Colonic mucosa (tissue), 4 donors: ENCODE measurements around the gene MEIG1. TPM values are rescaled to one million over a fixed set of nuclear protein-coding genes. Genes with fewer than 3 reads are reported as not detected.

Source experiments
- DNase-seq: peaks from one replicate; pipeline ENCODE4 v3.0.0-alpha.2; 2020
- H3K27ac ChIP-seq: fragments of 200-600 bp; one replicate; pipeline ENCODE4 v1.8.0; 2021
- H3K27me3 ChIP-seq: fragments of 200-600 bp; one replicate; pipeline ENCODE4 v1.8.0; 2021
- H3K36me3 ChIP-seq: fragments of 200-600 bp; one replicate; pipeline ENCODE4 v1.8.0; 2021
- H3K4me1 ChIP-seq: fragments of 200-600 bp; one replicate; pipeline ENCODE4 v1.8.0; 2021; ENCODE audit warnings: mild to moderate bottlenecking
- H3K4me3 ChIP-seq: fragments of 200-600 bp; one replicate; pipeline ENCODE4 v1.8.0; 2021
- H3K9ac ChIP-seq, 2 donors: one replicate each; pipeline ENCODE4 v1.7.0; 2013; ENCODE audit warnings: control low read depth in 2 of 2, low read depth in 2 of 2, low read length in 2 of 2
- H3K9me3 ChIP-seq: fragments of 200-600 bp; one replicate; pipeline ENCODE4 v1.8.0; 2021
- CTCF ChIP-seq: fragments of 200-600 bp; IDR thresholded peaks from one replicate; pipeline ENCODE4 v1.8.0; 2022; ENCODE audit warnings: antibody characterized with exemption, mild to moderate bottlenecking
- intact Hi-C: fragments of 100-400 bp; cut with DNase I; formaldehyde crosslinking; loops from one replicate; pipeline ENCODE4 v1.14.1; 2022
- total RNA-seq, 2 donors: library from RNA; stranded (reverse); fragmentation: NEBNext Ultra II Directional in 1 of 2; extraction: Animal tissue kit (Norgen Biotek cat#: 25700) in 1 of 2; gene quantifications; one replicate each; pipeline ENCODE4 v1.2.1, GENCODE V29; 2021
- donor health status: healthy.
- donor health status: DM: no; HTN: no; CAD: no.
- donor health status: DM: no; HTN: no; CAD: no.

The MEIG1 gene
- under 1 TPM in 1 of 2 donors, not detected in 1; 0.58 TPM for total RNA-seq

GRCh38 chr10:14959221-14960057 is at the start of gene MEIG1:
MEIG1 (plus strand) TSS chr10:14959388; CDS start chr10:14966469, 7,081 bp downstream.
- peak; percentile 97 for DNase-seq
- intact Hi-C loops, result no loop called here
- H3K27ac ChIP-seq, result peak within 1 kb of the TSS; percentile 96
- no peaks in the 10 kb centered on the region for H3K27me3 ChIP-seq
- peak within 1 kb of the TSS; percentile 80 for H3K4me3 ChIP-seq
- no peaks in the 10 kb centered on the region for H3K9me3 ChIP-seq
- no peaks in the 10 kb centered on the region for H3K36me3 ChIP-seq
- H3K4me1 ChIP-seq, result no peaks in the 10 kb centered on the region
- no peak for TF ChIP-seq CTCF
- peak within 1 kb of the TSS; percentile 87 to 92 for H3K9ac ChIP-seq

GRCh38 chr10:14910953-14911352 is 48.2 kb upstream of the MEIG1 start:
- Histone ChIP-seq H3K36me3 (peaks cover 10% of the 10 kb centered on the region), H3K27ac (no peak overlapping the region), H3K9ac (no peak overlapping the region), H3K27me3 (no peaks in the 10 kb centered on the region), H3K9me3 (no peaks in the 10 kb centered on the region), H3K4me3 (no peak overlapping the region), H3K4me1 (no peaks in the 10 kb centered on the region)
- TF ChIP-seq CTCF, result no peak
- DNase-seq, result no peak
- intact Hi-C loops, result no loop called here

- no peak overlapping the region for H3K4me3 ChIP-seq
- H3K27ac ChIP-seq, result no peak overlapping the region
- H3K27me3 ChIP-seq, result no peaks in the 10 kb centered on the region
- no peak overlapping the region for H3K9ac ChIP-seq
- H3K4me1 ChIP-seq, result no peaks in the 10 kb centered on the region
- intact Hi-C loops, result no loop called here
- peaks cover 10% of the 10 kb centered on the region for H3K36me3 ChIP-seq
- no peaks in the 10 kb centered on the region for H3K9me3 ChIP-seq
- DNase-seq, result no peak
- TF ChIP-seq CTCF, result no peak
Observed at GRCh38 chr10:14911801-14912200, 47.4 kb upstream of the MEIG1 start.

- Histone ChIP-seq H3K27ac (no peak overlapping the region), H3K27me3 (no peaks in the 10 kb centered on the region), H3K9me3 (no peaks in the 10 kb centered on the region), H3K4me1 (no peaks in the 10 kb centered on the region), H3K36me3 (peaks cover 12% of the 10 kb centered on the region), H3K9ac (no peak overlapping the region), H3K4me3 (no peak overlapping the region)
- TF ChIP-seq CTCF, result no peak
- no peak for DNase-seq
- intact Hi-C loops, result no loop called here
Observed at GRCh38 chr10:14916600-14916999, 42.6 kb upstream of the MEIG1 start.

- no peak overlapping the region for H3K27ac ChIP-seq
- intact Hi-C loops, result no loop called here
- TF ChIP-seq CTCF, result no peak
Observed at GRCh38 chr10:14917827-14918226, 41.4 kb upstream of the MEIG1 start.

More at GRCh38 chr10:14917827-14918226, 41.4 kb upstream of the MEIG1 start:
- Histone ChIP-seq H3K4me3 (no peak overlapping the region), H3K4me1 (no peaks in the 10 kb centered on the region), H3K9ac (no peak overlapping the region), H3K9me3 (no peaks in the 10 kb centered on the region), H3K36me3 (peaks cover 12% of the 10 kb centered on the region), H3K27me3 (no peaks in the 10 kb centered on the region)
- no peak for DNase-seq
